GM12878 (cell line): Measurements from ENCODE around the gene FAM83D.

ENCODE experiments used
- BHLHE40 ChIP-seq, 2 experiments: fragments of 450-650 bp in 1 of 2; IDR thresholded peaks; 2 replicates each; pipeline ENCODE4 v1.6.1; 2011 to 2017; ENCODE audit warnings: low read depth in 2 of 2, borderline replicate concordance in 1 of 2, improper control_type of control experiment in 1 of 2, low read length in 1 of 2, mild to moderate bottlenecking in 1 of 2
- CTCF ChIP-seq, 3 experiments: IDR thresholded peaks in 2 of 3; conservative IDR thresholded peaks in 1 of 3; 2 replicates each; pipeline ENCODE4 v1.5.1; 2011; ENCODE audit warnings: low read depth in 3 of 3, low read length in 3 of 3, mild to moderate bottlenecking in 3 of 3, control low read depth in 2 of 3, moderate library complexity in 2 of 3, inconsistent platforms in 1 of 3, mixed read lengths in 1 of 3; ENCODE audit not compliant: control insufficient read depth in 2 of 3, insufficient read depth in 1 of 3; ENCODE audit errors: extremely low read depth in 1 of 3
- EZH2 ChIP-seq: IDR thresholded peaks from 2 replicates; pipeline ENCODE4 v1.6.1; 2012; ENCODE audit warnings: low read depth, mild to moderate bottlenecking, control low read depth, inconsistent platforms, low read length, borderline replicate concordance; ENCODE audit not compliant: control insufficient read depth
- FOXM1 ChIP-seq: IDR thresholded peaks from 2 replicates; pipeline ENCODE4 v1.6.1; 2012; ENCODE audit warnings: low read depth, mild to moderate bottlenecking, inconsistent platforms, low read length, moderate library complexity
- JUNB ChIP-seq: IDR thresholded peaks from 2 replicates; pipeline ENCODE4 v1.6.1; 2016; ENCODE audit warnings: antibody characterized with exemption, mild to moderate bottlenecking
- NBN ChIP-seq: fragments of 450-650 bp; IDR thresholded peaks from 2 replicates; pipeline ENCODE4 v1.6.1; 2016
- NFYA ChIP-seq: IDR thresholded peaks from 2 replicates; pipeline ENCODE4 v1.6.1; 2011; ENCODE audit warnings: low read depth, mild to moderate bottlenecking, low read length, improper control_type of control experiment, borderline replicate concordance
- NR2C2 ChIP-seq: IDR thresholded peaks from 2 replicates; pipeline ENCODE4 v1.6.1; 2011; ENCODE audit warnings: borderline replicate concordance, low read depth; ENCODE audit not compliant: control insufficient read depth, insufficient read length
- NRF1 ChIP-seq: conservative IDR thresholded peaks from 2 replicates; pipeline ENCODE4 v1.6.1; 2011; ENCODE audit warnings: mild to moderate bottlenecking, low read depth, low read length, improper control_type of control experiment
- YY1 ChIP-seq: IDR thresholded peaks from 2 replicates; pipeline ENCODE4 v1.6.1; 2011; ENCODE audit warnings: low read depth, mild to moderate bottlenecking, low read length
- ZBED1 ChIP-seq: IDR thresholded peaks from 2 replicates; pipeline ENCODE4 v1.6.1; 2016; ENCODE audit warnings: borderline replicate concordance
- ZNF274 ChIP-seq: IDR thresholded peaks from one replicate; pipeline ENCODE4 v1.8.0; 2011; ENCODE audit not compliant: insufficient read length, insufficient read depth

GRCh38 chr20:38973645-38974044 lies 47.4 kb downstream of the FAM83D start:
- no peak for TF ChIP-seq FOXM1
- no peak for TF ChIP-seq JUNB
- TF ChIP-seq ZNF274: no peak
- TF ChIP-seq EZH2: no peak
- no peak for TF ChIP-seq CTCF (IDR thresholded peaks at IDR 0.05 in 2 of 3, conservative IDR thresholded peaks at IDR 0.05 in 1 of 3; ENCODE audit: control insufficient read depth in 2 of 3, extremely low read depth in 1 of 3, insufficient read depth in 1 of 3, low read depth in 3 of 3, low read length in 3 of 3)
- no peak for TF ChIP-seq ZBED1
- TF ChIP-seq YY1: no peak
- TF ChIP-seq NBN: no peak
- TF ChIP-seq NRF1: no peak
- TF ChIP-seq BHLHE40 (IDR thresholded peaks at IDR 0.05; ENCODE audit: borderline replicate concordance in 1 of 2, low read depth in 2 of 2, low read length in 1 of 2): no peak
- no peak for TF ChIP-seq NFYA
- no peak for TF ChIP-seq NR2C2
